GM21737 (cell line): ENCODE results near the gene AMFR.

Experiments
- ATAC-seq: cut with Tn5 transposase; IDR thresholded peaks from one replicate; pipeline ENCODE4 v1.9.1; 2021; ENCODE audit warnings: mild to moderate bottlenecking, moderate library complexity; ENCODE audit not compliant: unreplicated experiment

AMFR gene

GRCh38 chr16:56425439-56425832, at the start of gene AMFR:
TSS of gene AMFR (minus strand) at chr16:56425545. CDS start at chr16:56425327, 218 bp downstream.
- peak; percentile 86 for ATAC-seq

GRCh38 chr16:56470666-56471065, 45.3 kb upstream of the AMFR start:
- no peak for ATAC-seq

GRCh38 chr16:56470232-56470631, 44.9 kb upstream of the AMFR start:
- no peak for ATAC-seq

- no peak for ATAC-seq
These were observed 44.4 kb upstream of the AMFR start for GRCh38 chr16:56469748-56470147.

- ATAC-seq = no peak
These were observed 43.5 kb upstream of the AMFR start for GRCh38 chr16:56468800-56469199.

GRCh38 chr16:56466344-56466743, 41.0 kb upstream of the AMFR start:
- no peak for ATAC-seq

- ATAC-seq = no peak
These were observed 37.8 kb upstream of the AMFR start for GRCh38 chr16:56463153-56463552.

GRCh38 chr16:56462064-56462796, 36.9 kb upstream of the AMFR start:
- no peak for ATAC-seq

GRCh38 chr16:56460101-56460500, 34.8 kb upstream of the AMFR start:
- ATAC-seq = no peak

- no peak for ATAC-seq
These were observed 32.7 kb upstream of the AMFR start for GRCh38 chr16:56457927-56458470.

GRCh38 chr16:56451753-56452689, 26.7 kb upstream of the AMFR start:
- ATAC-seq = peak; percentile 30

GRCh38 chr16:56450986-56451752, 25.8 kb upstream of the AMFR start, which contains the start of the genes NUDT21 and OGFOD1:
TSS of gene NUDT21 (minus strand) at chr16:56451332. CDS start at chr16:56451202, 130 bp downstream.
TSS of gene OGFOD1 (plus strand) at chr16:56451554. CDS start at chr16:56451613, 59 bp downstream.
- peak; percentile 97 for ATAC-seq

- ATAC-seq = no peak
These were observed 25.1 kb upstream of the AMFR start for GRCh38 chr16:56450275-56450985.

- ATAC-seq = no peak
These were observed 22.7 kb upstream of the AMFR start for GRCh38 chr16:56448005-56448404.

- ATAC-seq = no peak
These were observed 21.9 kb upstream of the AMFR start for GRCh38 chr16:56447286-56447685.

GRCh38 chr16:56438038-56438437, 12.7 kb upstream of the AMFR start:
- no peak for ATAC-seq

- ATAC-seq = no peak
These were observed 10.9 kb upstream of the AMFR start for GRCh38 chr16:56436258-56436657.

- ATAC-seq = no peak
These were observed 2.7 kb upstream of the AMFR start for GRCh38 chr16:56428091-56428490.

- ATAC-seq = no peak
These were observed 1.2 kb upstream of the AMFR start for GRCh38 chr16:56426585-56426984.
